Gastroesophageal sphincter (tissue), 3 donors: Measurements from ENCODE around the gene HSD17B3.

ENCODE experiments used
- EP300 ChIP-seq: sonication (generic); formaldehyde crosslinking; IDR thresholded peaks from one replicate; pipeline ENCODE4 v1.6.1; 2017; ENCODE audit warnings: antibody characterized with exemption, mild to moderate bottlenecking
- POLR2A ChIP-seq, 2 donors: fragments of 450-650 bp; IDR thresholded peaks; one replicate each; pipeline ENCODE4 v1.6.1; 2017; ENCODE audit warnings: antibody characterized with exemption in 2 of 2, mild to moderate bottlenecking in 2 of 2, moderate library complexity in 1 of 2
- POLR2AphosphoS5 ChIP-seq: sonication (generic); formaldehyde crosslinking; IDR thresholded peaks from one replicate; pipeline ENCODE4 v1.6.1; 2017; ENCODE audit warnings: antibody characterized with exemption
- TF ChIP-seq, protein P1 (sequence below), 4 experiments: fragments of 200-600 bp in 2 of 4; fragments of 450-650 bp in 2 of 4; sonication (generic) in 1 of 4; IDR thresholded peaks; one replicate each; pipeline ENCODE4 v1.5.1; 2017 to 2019; ENCODE audit warnings: antibody characterized with exemption in 4 of 4, mild to moderate bottlenecking in 2 of 4, moderate library complexity in 2 of 4

DNA sequence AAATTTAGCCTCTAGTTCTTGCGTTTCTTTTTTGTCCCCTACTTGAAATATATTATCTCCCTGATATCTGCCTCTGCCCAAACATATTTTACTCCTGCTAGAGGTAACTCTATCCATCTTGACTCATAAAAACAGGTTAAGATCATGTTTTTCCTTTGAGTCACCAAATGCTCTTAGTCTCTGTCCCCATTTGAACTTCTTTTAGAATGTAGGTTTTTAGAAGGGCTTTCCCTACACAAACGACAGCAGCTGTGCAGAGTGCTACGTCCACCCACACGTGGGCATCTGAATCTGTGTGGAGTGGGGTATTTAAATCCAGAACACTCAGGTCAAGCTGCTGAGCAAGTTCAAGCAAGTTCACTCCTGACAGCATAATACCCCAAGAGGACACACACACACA, 2.2 kb downstream of the HSD17B3 start:
- TF ChIP-seq, protein P1, sequence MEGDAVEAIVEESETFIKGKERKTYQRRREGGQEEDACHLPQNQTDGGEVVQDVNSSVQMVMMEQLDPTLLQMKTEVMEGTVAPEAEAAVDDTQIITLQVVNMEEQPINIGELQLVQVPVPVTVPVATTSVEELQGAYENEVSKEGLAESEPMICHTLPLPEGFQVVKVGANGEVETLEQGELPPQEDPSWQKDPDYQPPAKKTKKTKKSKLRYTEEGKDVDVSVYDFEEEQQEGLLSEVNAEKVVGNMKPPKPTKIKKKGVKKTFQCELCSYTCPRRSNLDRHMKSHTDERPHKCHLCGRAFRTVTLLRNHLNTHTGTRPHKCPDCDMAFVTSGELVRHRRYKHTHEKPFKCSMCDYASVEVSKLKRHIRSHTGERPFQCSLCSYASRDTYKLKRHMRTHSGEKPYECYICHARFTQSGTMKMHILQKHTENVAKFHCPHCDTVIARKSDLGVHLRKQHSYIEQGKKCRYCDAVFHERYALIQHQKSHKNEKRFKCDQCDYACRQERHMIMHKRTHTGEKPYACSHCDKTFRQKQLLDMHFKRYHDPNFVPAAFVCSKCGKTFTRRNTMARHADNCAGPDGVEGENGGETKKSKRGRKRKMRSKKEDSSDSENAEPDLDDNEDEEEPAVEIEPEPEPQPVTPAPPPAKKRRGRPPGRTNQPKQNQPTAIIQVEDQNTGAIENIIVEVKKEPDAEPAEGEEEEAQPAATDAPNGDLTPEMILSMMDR (IDR thresholded peaks at IDR 0.05): no peak
- TF ChIP-seq POLR2A (IDR thresholded peaks at IDR 0.05) (no peak), EP300 (no peak), POLR2AphosphoS5 (no peak)
